Measurements from ENCODE around the gene ZNF705A.
"Not testable (repeated sequence)": the region's sequence is repeated elsewhere in the genome, so short reads cannot be mapped to it uniquely, and the experiment has no call there.

The ZNF705A gene

GRCh38 chr12:8184206-8184605, 27.4 kb downstream of the ZNF705A start:
- not testable (repeated sequence) for DNase-seq (ENCODE audit: low read depth)

GRCh38 chr12:8188088-8188487, 31.3 kb downstream of the ZNF705A start:
- not testable (repeated sequence) for DNase-seq (ENCODE audit: low read depth)

- not testable (repeated sequence) for DNase-seq (ENCODE audit: low read depth)
Observed at GRCh38 chr12:8197685-8198308, 41.0 kb downstream of the ZNF705A start.

- DNase-seq (ENCODE audit: low read depth), result not testable (repeated sequence)
Observed at GRCh38 chr12:8218711-8219382, 62.0 kb downstream of the ZNF705A start.

- not testable (repeated sequence) for DNase-seq (ENCODE audit: low read depth)
Observed at GRCh38 chr12:8221375-8221774, 64.6 kb downstream of the ZNF705A start.

- DNase-seq (ENCODE audit: low read depth), result not testable (repeated sequence)
Observed at GRCh38 chr12:8221844-8222243, 65.0 kb downstream of the ZNF705A start.

GRCh38 chr12:8222303-8222702, 65.5 kb downstream of the ZNF705A start:
- DNase-seq (ENCODE audit: low read depth), result not testable (repeated sequence)

GRCh38 chr12:8223646-8224045, 66.8 kb downstream of the ZNF705A start:
- not testable (repeated sequence) for DNase-seq (ENCODE audit: low read depth)

- DNase-seq (ENCODE audit: low read depth), result not testable (repeated sequence)
Observed at GRCh38 chr12:8224782-8225181, 68.0 kb downstream of the ZNF705A start.

- no peak for DNase-seq (ENCODE audit: low read depth)
Observed at GRCh38 chr12:8226355-8226754, 69.5 kb downstream of the ZNF705A start.

GRCh38 chr12:8226992-8227731, 70.3 kb downstream of the ZNF705A start, which contains the start of gene FAM90A1:
FAM90A1 (minus strand) TSS chr12:8227618; CDS start chr12:8224832, 2,786 bp downstream.
- DNase-seq (ENCODE audit: low read depth), result not testable (repeated sequence)

- DNase-seq (ENCODE audit: low read depth), result not testable (repeated sequence)
Observed at GRCh38 chr12:8227732-8228077, 70.9 kb downstream of the ZNF705A start.

- DNase-seq (ENCODE audit: low read depth), result not testable (repeated sequence)
Observed at GRCh38 chr12:8228607-8229006, 71.8 kb downstream of the ZNF705A start.

GRCh38 chr12:8229486-8229885, 72.7 kb downstream of the ZNF705A start:
- DNase-seq (ENCODE audit: low read depth), result not testable (repeated sequence)
